GM19324 (cell line): ENCODE measurements around the gene DRG1.
"Not testable (repeated sequence)": the region's sequence is repeated elsewhere in the genome, so short reads cannot be mapped to it uniquely, and the experiment has no call there.

Experiments
- ATAC-seq: cut with Tn5 transposase; IDR thresholded peaks from one replicate; pipeline ENCODE4 v1.9.1; 2021; ENCODE audit warnings: mild to moderate bottlenecking, moderate library complexity; ENCODE audit not compliant: unreplicated experiment, low FRiP score

DRG1 gene

DNA sequence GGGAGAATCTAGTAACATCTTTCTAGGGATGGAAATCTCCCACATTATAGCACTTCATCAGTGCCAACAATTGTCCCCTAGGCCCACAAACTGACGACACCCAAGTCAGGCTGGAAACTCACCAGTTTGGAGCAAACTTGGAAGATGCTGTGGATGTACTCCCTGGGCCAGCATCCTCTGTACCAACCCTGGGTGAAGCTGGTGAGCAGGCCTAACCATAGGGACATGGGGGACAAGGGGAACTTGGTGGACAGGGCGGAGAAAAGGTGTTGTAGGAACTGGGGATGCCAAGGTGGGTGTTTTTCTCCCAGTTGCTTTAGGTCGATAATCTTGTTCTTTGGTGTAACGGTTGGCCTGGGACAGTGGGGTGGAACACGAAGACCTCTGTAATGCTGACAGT, 42.2 kb downstream of the DRG1 start:
- ATAC-seq, result no peak

- ATAC-seq, result no peak
These were observed 43.5 kb downstream of the DRG1 start for GRCh38 chr22:31442768-31443489.

- no peak for ATAC-seq
These were observed 44.1 kb downstream of the DRG1 start for GRCh38 chr22:31443516-31443915.

- no peak for ATAC-seq
These were observed 46.2 kb downstream of the DRG1 start for GRCh38 chr22:31445642-31446041.

DNA sequence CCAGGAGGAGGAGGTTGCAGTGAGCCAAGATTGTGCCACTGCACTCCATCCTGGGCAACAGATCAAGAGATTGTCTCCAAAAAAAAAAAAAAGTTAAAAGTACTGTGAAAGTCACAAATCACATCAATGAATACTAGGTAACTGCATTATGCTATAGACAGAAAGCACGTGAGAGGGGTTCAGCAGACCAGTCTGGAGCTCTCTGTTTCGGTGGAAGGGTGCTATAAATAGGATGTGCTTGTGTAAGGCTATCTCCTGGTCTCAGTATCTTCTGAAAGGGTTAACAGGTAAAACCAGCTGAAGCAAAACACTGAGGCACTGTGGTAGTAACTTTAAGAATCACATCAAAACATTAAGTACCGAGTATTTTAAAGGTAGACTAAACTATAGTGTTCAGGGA, 46.8 kb downstream of the DRG1 start:
- ATAC-seq, result no peak

GRCh38 chr22:31446767-31447166, 47.4 kb downstream of the DRG1 start:
- ATAC-seq, result no peak

GRCh38 chr22:31447337-31447736, 47.9 kb downstream of the DRG1 start:
- ATAC-seq, result no peak

GRCh38 chr22:31448382-31448781, 49.0 kb downstream of the DRG1 start:
- no peak for ATAC-seq

- ATAC-seq, result no peak
These were observed 50.1 kb downstream of the DRG1 start for GRCh38 chr22:31449506-31449905.

DNA sequence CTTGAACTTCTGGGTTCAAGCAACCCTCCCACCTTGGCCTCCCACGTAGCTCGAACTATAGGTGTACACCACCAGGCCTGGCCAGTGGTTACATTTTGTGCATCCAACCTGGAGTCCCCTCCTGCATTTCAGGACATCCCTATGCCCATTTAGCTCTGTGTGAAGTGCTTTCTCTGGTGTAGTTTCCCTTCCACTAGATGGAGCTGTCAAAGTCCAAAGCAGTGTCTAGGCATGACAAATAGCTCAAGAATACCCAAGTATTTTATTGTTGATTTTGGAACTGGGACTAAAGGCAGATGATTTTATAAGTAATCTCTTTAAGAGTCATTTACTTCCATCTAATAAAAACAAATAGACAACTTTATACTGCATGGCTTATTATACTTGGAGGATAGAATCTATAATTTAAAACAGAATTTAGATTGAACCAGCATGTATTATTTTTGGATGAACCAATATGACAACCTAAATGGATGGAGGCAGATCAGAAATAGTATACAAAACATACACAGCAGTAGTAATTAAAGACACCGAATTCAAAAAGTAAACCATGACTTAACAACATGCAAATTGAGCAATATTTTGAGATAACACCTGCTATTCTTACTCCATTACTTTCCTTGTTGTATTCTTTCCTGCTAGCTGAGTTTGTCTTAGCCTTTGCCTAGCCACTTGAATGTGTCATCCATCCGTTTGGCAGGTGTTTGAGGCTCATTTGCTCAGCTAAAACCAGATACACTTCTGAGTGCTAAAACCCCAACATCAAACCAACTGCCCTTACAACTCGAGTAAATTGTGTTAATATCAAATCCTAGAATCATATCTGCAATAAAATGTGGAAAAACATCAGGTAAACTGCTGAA, 52.5 kb downstream of the DRG1 start:
- ATAC-seq, result no peak

GRCh38 chr22:31461699-31462098, 62.3 kb downstream of the DRG1 start:
- no peak for ATAC-seq

DNA sequence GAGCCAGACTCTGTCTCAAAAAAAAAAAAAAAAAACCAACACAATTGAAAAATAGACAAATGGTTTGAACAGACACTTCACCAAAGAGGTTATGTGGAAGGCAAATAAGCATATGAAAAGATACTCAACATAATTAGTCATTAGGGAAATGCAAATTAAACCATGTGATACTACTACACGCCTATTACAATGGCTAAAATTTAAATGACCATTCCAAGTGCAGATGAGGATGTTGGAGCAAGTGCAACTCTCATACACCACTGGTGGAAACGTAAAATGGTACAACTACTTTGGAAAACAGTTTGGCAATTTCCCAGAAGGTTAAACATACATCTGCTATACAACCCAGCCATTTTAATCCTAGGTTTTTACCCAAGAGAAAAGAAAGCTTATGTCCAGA, 65.9 kb downstream of the DRG1 start:
- ATAC-seq, result no peak

DNA sequence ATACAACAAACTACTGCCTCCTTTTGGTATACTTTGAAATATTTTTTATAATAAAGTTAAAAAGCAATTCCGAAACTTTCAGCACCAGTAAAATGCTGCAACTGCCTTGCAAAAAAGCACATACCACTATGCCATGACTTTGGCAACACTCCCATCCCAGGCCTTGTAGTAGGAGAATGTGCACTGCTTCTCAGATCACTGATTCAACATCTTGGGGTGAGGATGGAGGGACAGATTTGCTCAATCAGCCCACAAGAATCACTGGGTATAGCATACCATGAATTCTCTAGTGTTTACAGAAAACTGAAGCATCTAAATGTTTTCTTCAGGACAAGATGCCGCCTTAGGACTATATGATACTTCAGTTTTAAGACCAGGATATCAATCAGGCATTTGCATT, 75.3 kb downstream of the DRG1 start:
- ATAC-seq, result no peak

GRCh38 chr22:31475800-31476199, 76.4 kb downstream of the DRG1 start:
- ATAC-seq, result no peak

DNA sequence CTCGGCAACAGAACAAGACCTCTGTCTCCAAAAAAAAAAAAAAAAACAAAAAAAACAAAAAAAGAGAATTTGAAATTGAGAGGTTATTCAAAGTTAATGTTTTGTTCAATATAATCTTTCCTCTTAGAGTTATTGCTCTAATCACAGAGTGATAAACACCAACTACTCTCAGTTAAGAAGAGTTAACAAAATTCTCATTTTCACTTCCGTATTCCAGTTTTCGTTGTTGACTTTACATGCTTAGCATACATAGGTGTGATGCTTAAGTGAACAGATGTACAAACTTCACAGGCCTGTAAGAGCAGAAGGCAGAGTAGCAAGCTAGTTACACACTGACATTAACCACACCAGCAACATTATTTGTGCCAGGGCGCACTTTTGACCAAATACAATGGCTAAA, 77.9 kb downstream of the DRG1 start:
- ATAC-seq, result no peak

GRCh38 chr22:31481129-31481528, 81.7 kb downstream of the DRG1 start:
- no peak for ATAC-seq

- not testable (repeated sequence) for ATAC-seq
These were observed 83.1 kb downstream of the DRG1 start for GRCh38 chr22:31482470-31482869.
